ENCODE measurements around the gene DNAAF1.

DNAAF1 gene

GRCh38 chr16:84116720-84117493 lies 28.2 kb upstream of the DNAAF1 start, which contains the start of gene MBTPS1 (continued):
- TF ChIP-seq KLF10 (tag by site-specific recombination; IDR thresholded peaks at IDR 0.05) (no peak; the same call in 1 of the 2 replicates), ZNF157 (tag by site-specific recombination; IDR thresholded peaks at IDR 0.05) (no peak), ZNF184 (tag by site-specific recombination; IDR thresholded peaks at IDR 0.05) (no peak), ZBTB7A (tag by site-specific recombination; IDR thresholded peaks at IDR 0.05; ENCODE audit: low read depth) (peak; percentile 85; the same call in 1 of the 2 replicates), ZNF488 (tag by site-specific recombination; IDR thresholded peaks at IDR 0.05) (no peak), REST (tag by site-specific recombination; IDR thresholded peaks at IDR 0.05) (no peak), ZNF677 (tag by site-specific recombination; IDR thresholded peaks at IDR 0.05) (0 out of 2 replicates have a peak, but pooled peaks have one; percentile 9), REPIN1 (tag by site-specific recombination; IDR thresholded peaks at IDR 0.05; ENCODE audit: low read depth) (no peak), ZNF433 (tag by site-specific recombination; IDR thresholded peaks at IDR 0.05; ENCODE audit: low read depth) (no peak), ZNF302 (tag by site-specific recombination; IDR thresholded peaks at IDR 0.05; ENCODE audit: low read depth) (no peak), ZNF555 (tag by site-specific recombination; conservative IDR thresholded peaks at IDR 0.05) (no peak), ZSCAN4 (tag by site-specific recombination; IDR thresholded peaks at IDR 0.05) (no peak), ZNF23 (tag by site-specific recombination; IDR thresholded peaks at IDR 0.05; ENCODE audit: borderline replicate concordance) (no peak), ZNF701 (tag by site-specific recombination; IDR thresholded peaks at IDR 0.05) (no peak), ZSCAN5A (tag by site-specific recombination; IDR thresholded peaks at IDR 0.05) (no peak), ZNF354C (tag by site-specific recombination; IDR thresholded peaks at IDR 0.05; ENCODE audit: borderline replicate concordance, low read depth) (no peak), SP3 (tag by site-specific recombination; IDR thresholded peaks at IDR 0.05) (peak; percentile 65), ZNF133 (tag by site-specific recombination; IDR thresholded peaks at IDR 0.05) (no peak), ZNF146 (tag by site-specific recombination; IDR thresholded peaks at IDR 0.05) (no peak), ZNF792 (tag by site-specific recombination; IDR thresholded peaks at IDR 0.05) (no peak), OVOL3 (tag by site-specific recombination; IDR thresholded peaks at IDR 0.05) (no peak), ZNF596 (tag by site-specific recombination; IDR thresholded peaks at IDR 0.05) (no peak), ZNF366 (tag by site-specific recombination; conservative IDR thresholded peaks at IDR 0.05) (no peak), ZNF223 (tag by site-specific recombination; IDR thresholded peaks at IDR 0.05) (no peak), ZNF571 (tag by site-specific recombination; IDR thresholded peaks at IDR 0.05) (no peak), HOXD13 (CRISPR knock-in tag; IDR thresholded peaks at IDR 0.05; ENCODE audit: borderline replicate concordance) (no peak), ZNF549 (tag by site-specific recombination; IDR thresholded peaks at IDR 0.05) (no peak), WT1 (tag by site-specific recombination; IDR thresholded peaks at IDR 0.05) (peak; percentile 15; the same call in 1 of the 2 replicates), SCRT2 (tag by site-specific recombination; IDR thresholded peaks at IDR 0.05) (no peak), ZNF610 (tag by site-specific recombination; IDR thresholded peaks at IDR 0.05; ENCODE audit: borderline replicate concordance) (no peak), MYNN (tag by site-specific recombination; IDR thresholded peaks at IDR 0.05; ENCODE audit: borderline replicate concordance) (no peak)
